BLaER1 treated with 17β-estradiol and CSF1 and Interleukin-3, amounts not matched to agents 10 nM and 100 nM (cell line): ENCODE data around the gene SENP7.
A peak's percentile ranks its signal among the peaks of the same experiment; 100 is the strongest.

Experiments
- H3K27ac ChIP-seq, 11 experiments: shearing (Covaris generic); formaldehyde crosslinking; 2 replicates each; pipeline ENCODE4 v1.8.1; 2022
- H3K27me3 ChIP-seq, 11 experiments: shearing (Covaris generic); formaldehyde crosslinking; 2 replicates each; pipeline ENCODE4 v1.8.1; 2022
- H3K36me3 ChIP-seq, 11 experiments: shearing (Covaris generic); formaldehyde crosslinking; 2 replicates each; pipeline ENCODE4 v1.8.1; 2022
- H3K4me1 ChIP-seq, 10 experiments: shearing (Covaris generic); formaldehyde crosslinking; 2 replicates each; pipeline ENCODE4 v1.8.1; 2022
- H3K4me2 ChIP-seq, 11 experiments: shearing (Covaris generic); formaldehyde crosslinking; 2 replicates each; pipeline ENCODE4 v1.8.1; 2022
- H3K4me3 ChIP-seq, 10 experiments: shearing (Covaris generic); formaldehyde crosslinking; 2 replicates each; pipeline ENCODE4 v1.8.1; 2022
- H3K9ac ChIP-seq, 11 experiments: shearing (Covaris generic); formaldehyde crosslinking; 2 replicates each; pipeline ENCODE4 v1.8.1; 2022
- H3K9me3 ChIP-seq, 11 experiments: shearing (Covaris generic); formaldehyde crosslinking; replicated peaks in 1 of 11; 2 replicates each; pipeline ENCODE4 v1.8.1; 2022
- H4K20me1 ChIP-seq, 11 experiments: shearing (Covaris generic); formaldehyde crosslinking; 2 replicates each; pipeline ENCODE4 v1.8.1; 2022
- Cebpa-rat ChIP-seq, 11 experiments: shearing (Covaris generic); IDR thresholded peaks; 2 replicates each; pipeline ENCODE4 v1.8.1; 2022

The SENP7 gene

DNA sequence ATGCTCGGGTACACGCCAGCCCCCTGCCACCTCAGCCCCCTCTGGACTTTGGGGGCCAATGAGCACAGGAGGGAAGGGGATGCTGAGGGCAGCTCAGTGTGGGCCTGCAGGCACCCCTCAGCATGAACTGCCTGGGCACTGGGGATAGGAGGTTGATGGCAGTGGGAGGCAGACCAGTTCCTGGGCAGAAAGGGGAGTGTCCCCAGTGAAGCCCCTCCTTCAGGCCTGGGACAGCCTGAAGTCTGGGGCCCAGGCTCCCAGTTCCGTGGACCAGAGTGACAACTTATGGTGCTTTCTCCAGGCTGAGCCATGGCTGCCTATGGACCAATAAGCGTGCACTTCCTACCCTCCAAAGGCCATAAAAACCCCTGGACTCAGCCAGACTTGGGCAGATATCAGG lies 129.4 kb downstream of the SENP7 start:
- Histone ChIP-seq H3K36me3 (peaks cover 8 to 31% (median 17%) of the 10 kb centered on the region in 11 experiments; a peak in 21 of 22 replicates), H3K27ac (no peak overlapping the region), H3K9ac (no peak overlapping the region), H4K20me1 (peaks cover 0 to 32% (median 8%) of the 10 kb centered on the region in 11 experiments; a peak in 12 of 22 replicates), H3K9me3 (peaks cover 6 to 25% (median 21%) of the 10 kb centered on the region in 11 experiments; a peak in 21 of 22 replicates), H3K4me2 (no peak overlapping the region), H3K4me3 (no peak overlapping the region), H3K4me1 (peaks cover 21 to 32% (median 26%) of the 10 kb centered on the region in 10 experiments), H3K27me3 (no peaks in the 10 kb centered on the region)
- TF ChIP-seq Cebpa-rat (IDR thresholded peaks at IDR 0.05) = no peak

DNA sequence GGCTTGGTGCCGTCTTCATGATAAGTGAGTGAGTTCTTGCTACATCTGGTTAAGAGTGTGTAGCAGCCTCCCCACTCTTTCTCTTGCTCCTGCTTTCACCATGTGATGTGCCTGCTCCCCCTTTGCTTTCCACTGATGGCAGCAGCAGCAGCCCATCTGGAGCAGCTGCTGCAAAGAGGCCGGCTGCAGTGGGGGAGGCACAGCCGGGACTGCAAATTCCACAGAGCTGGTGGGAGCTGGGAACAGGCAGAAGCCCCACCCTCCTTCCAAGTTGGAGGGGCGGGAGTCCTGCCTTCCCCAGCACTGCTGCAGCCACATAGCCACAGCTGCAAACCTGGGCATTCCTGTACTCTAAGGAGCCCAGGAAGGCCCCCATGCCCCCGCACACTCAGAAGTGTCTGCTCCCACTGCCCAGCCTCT lies 129.8 kb downstream of the SENP7 start:
- H4K20me1 ChIP-seq = peaks cover 0 to 32% (median 8%) of the 10 kb centered on the region in 11 experiments; a peak in 12 of 22 replicates
- H3K36me3 ChIP-seq = peaks cover 7 to 29% (median 16%) of the 10 kb centered on the region in 11 experiments
- H3K27me3 ChIP-seq = no peaks in the 10 kb centered on the region
- no peak overlapping the region for H3K4me2 ChIP-seq
- TF ChIP-seq Cebpa-rat (IDR thresholded peaks at IDR 0.05) = no peak
- H3K27ac ChIP-seq = no peak overlapping the region
- peaks cover 8 to 23% (median 16%) of the 10 kb centered on the region in 11 experiments; a peak in 20 of 22 replicates for H3K9me3 ChIP-seq
- H3K4me3 ChIP-seq = no peak overlapping the region
- peaks cover 21 to 32% (median 26%) of the 10 kb centered on the region in 10 experiments for H3K4me1 ChIP-seq
- H3K9ac ChIP-seq = no peak overlapping the region

DNA sequence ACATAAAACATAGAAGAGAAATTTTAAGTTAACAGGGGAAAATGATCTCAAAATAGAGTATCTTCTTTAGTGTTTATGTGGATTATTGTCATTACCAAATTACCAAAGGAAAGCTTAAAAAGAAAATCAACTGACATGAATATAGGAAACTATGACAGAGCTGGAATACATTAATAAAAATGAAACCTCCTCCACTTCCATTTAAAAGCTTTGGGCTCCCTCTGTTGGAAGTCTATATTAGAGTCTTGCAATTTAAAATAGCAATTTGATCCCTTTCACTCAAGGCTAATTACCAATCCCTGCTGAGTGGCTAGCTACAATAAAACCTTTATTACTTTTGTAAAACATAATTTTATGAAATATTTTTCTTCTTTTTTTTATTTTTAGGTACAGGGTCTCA lies 131.2 kb downstream of the SENP7 start:
- Histone ChIP-seq H3K27me3 (no peaks in the 10 kb centered on the region), H3K4me3 (no peak overlapping the region), H3K9ac (no peak overlapping the region), H3K36me3 (peaks cover 0 to 21% (median 8%) of the 10 kb centered on the region in 11 experiments; a peak in 15 of 22 replicates), H3K4me2 (no peak overlapping the region), H3K4me1 (peaks cover 15 to 30% (median 21%) of the 10 kb centered on the region in 10 experiments), H3K27ac (no peak overlapping the region), H3K9me3 (peaks cover 4 to 11% (median 8%) of the 10 kb centered on the region in 11 experiments; a peak in 15 of 22 replicates), H4K20me1 (peaks cover 0 to 26% (median 8%) of the 10 kb centered on the region in 11 experiments; a peak in 12 of 22 replicates)
- TF ChIP-seq Cebpa-rat (IDR thresholded peaks at IDR 0.05) = no peak

DNA sequence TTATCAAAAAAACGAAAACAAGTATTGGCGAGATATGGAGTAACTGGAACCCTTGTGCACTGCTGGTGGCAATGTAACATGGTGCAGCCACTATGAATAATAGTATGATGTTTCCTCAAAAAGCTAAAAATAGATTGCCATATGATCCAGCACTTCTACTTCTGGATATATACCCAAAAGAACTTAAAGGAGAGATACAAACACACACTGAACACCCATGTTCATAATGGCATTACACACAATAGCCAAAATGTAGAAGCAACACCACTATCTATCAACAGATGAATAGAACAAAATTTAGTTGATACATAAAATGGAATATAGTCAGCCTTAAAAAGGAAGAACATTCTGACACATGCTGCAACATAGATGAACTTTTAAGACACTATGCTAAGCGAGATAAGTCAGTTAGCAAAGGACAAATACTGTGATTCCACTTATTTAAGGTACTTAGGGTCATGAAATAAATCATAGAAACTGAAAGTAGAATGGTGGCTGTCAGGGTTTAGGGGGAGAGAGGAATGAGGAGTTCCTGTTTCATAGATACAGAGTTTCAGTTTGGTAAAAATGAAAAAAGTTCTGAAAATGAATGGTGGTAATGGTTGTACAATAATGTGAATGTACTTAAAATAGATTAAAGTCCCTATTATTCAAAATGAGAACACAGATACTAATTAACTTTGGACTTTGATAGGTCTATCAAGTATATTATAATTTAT lies 133.2 kb downstream of the SENP7 start:
- Histone ChIP-seq H3K27ac (peak overlapping the region in 4 of 11 experiments; percentile 14 to 66 (median 43); a peak in 6 of 22 replicates), H3K36me3 (peaks cover 0 to 21% (median 8%) of the 10 kb centered on the region in 11 experiments; a peak in 15 of 22 replicates), H3K4me1 (peaks cover 6 to 28% (median 12%) of the 10 kb centered on the region in 10 experiments; a peak in 18 of 20 replicates), H3K9ac (peak overlapping the region in 2 of 11 experiments; percentile 13 to 34; a peak in 2 of 22 replicates), H3K9me3 (peaks cover 4 to 11% (median 8%) of the 10 kb centered on the region in 11 experiments; a peak in 15 of 22 replicates), H3K4me3 (peak overlapping the region in 3 of 10 experiments; percentile 13 to 45 (median 44); a peak in 5 of 20 replicates), H3K27me3 (no peaks in the 10 kb centered on the region), H3K4me2 (peak overlapping the region; percentile 12 to 80 (median 54); a peak in 19 of 22 replicates), H4K20me1 (peaks cover 0 to 10% (median 7%) of the 10 kb centered on the region in 11 experiments; a peak in 8 of 22 replicates)
- TF ChIP-seq Cebpa-rat (IDR thresholded peaks at IDR 0.05) = no peak

DNA sequence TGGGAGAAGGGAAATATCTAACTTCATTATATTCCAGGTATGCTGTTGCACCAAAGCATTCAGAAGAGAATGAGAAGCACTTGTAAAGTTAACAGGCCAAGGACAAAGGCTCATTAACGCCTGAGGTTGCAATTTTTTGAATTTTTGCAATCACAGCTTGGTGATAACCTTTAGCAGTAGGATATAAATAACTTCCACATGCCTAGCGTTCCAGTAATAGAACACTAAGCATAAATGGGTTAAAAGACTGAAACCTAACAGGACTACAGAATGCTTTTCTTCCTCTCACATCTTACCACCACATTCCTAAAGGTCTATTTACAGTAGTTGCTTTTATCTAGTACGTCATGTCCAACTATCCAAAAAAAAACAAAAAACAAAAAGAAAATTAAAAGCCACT lies 135.2 kb downstream of the SENP7 start:
- Histone ChIP-seq H3K4me3 (no peak overlapping the region), H3K27ac (no peak overlapping the region), H3K4me2 (0 out of 22 replicates have a peak overlapping the region, but pooled peaks of 1 of the 11 experiments have one; percentile 0), H3K9ac (no peak overlapping the region), H3K4me1 (peaks cover 6 to 28% (median 12%) of the 10 kb centered on the region in 10 experiments; a peak in 18 of 20 replicates), H3K9me3 (peaks cover 4 to 11% (median 7%) of the 10 kb centered on the region in 11 experiments; a peak in 14 of 22 replicates), H3K27me3 (no peaks in the 10 kb centered on the region), H4K20me1 (no peaks in the 10 kb centered on the region; a peak in 1 of 22 replicates), H3K36me3 (peaks cover 0 to 7% (median 0%) of the 10 kb centered on the region in 11 experiments; a peak in 5 of 22 replicates)
- TF ChIP-seq Cebpa-rat (IDR thresholded peaks at IDR 0.05) = no peak

DNA sequence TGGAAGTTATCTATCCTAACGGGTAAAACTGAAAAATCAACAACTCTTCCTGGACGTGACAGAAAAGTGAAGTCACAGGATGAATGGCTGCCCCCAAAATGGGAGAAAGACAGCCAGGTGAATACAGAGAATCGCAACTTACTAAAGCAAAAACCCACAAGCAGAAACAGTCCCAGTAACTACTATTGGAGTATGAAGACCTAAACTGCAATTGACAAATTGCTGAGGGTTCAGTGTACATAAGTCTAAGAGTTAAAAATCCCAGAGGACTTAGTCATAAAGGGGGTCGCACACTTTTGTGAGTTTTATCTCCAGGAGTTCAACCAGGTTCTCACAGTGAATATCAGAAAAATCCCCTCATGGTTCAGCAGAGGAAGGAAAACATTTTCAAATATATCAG lies 135.8 kb downstream of the SENP7 start:
- no peak for TF ChIP-seq Cebpa-rat (IDR thresholded peaks at IDR 0.05)
- Histone ChIP-seq H4K20me1 (no peaks in the 10 kb centered on the region; a peak in 1 of 22 replicates), H3K27ac (no peak overlapping the region), H3K27me3 (no peaks in the 10 kb centered on the region), H3K4me2 (0 out of 22 replicates have a peak overlapping the region, but pooled peaks of 1 of the 11 experiments have one; percentile 0), H3K36me3 (peaks cover 0 to 7% (median 0%) of the 10 kb centered on the region in 11 experiments; a peak in 5 of 22 replicates), H3K9me3 (peaks cover 4 to 11% (median 7%) of the 10 kb centered on the region in 11 experiments; a peak in 14 of 22 replicates), H3K4me1 (peaks cover 6 to 28% (median 12%) of the 10 kb centered on the region in 10 experiments; a peak in 18 of 20 replicates), H3K9ac (no peak overlapping the region), H3K4me3 (no peak overlapping the region)

DNA sequence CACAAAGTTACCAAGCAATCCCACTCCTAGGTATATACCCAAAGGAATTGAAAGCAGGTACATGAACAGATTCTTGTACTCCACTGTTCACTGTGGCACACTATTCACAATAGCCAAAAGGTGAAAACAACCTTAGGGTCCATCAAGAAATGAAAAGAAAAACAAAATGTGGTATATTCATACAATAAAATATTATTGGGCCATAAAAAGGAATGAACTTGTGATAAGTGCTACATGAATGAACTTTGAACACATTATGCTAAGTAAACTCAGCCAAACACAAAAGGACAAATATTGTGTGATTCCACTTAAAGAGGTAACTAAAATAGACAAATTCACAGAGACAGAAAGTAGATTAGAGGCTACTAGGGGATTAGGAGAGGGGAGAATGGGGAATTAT lies 137.4 kb downstream of the SENP7 start:
- Histone ChIP-seq H3K9ac (no peak overlapping the region), H3K4me3 (no peak overlapping the region), H4K20me1 (no peaks in the 10 kb centered on the region; a peak in 1 of 22 replicates), H3K4me2 (no peak overlapping the region), H3K27ac (no peak overlapping the region), H3K9me3 (peaks cover 4 to 11% (median 7%) of the 10 kb centered on the region in 11 experiments; a peak in 14 of 22 replicates), H3K36me3 (peaks cover 4 to 17% (median 11%) of the 10 kb centered on the region in 11 experiments; a peak in 19 of 22 replicates), H3K27me3 (no peaks in the 10 kb centered on the region), H3K4me1 (peaks cover 6 to 24% (median 12%) of the 10 kb centered on the region in 10 experiments; a peak in 18 of 20 replicates)
- no peak for TF ChIP-seq Cebpa-rat (IDR thresholded peaks at IDR 0.05)

DNA sequence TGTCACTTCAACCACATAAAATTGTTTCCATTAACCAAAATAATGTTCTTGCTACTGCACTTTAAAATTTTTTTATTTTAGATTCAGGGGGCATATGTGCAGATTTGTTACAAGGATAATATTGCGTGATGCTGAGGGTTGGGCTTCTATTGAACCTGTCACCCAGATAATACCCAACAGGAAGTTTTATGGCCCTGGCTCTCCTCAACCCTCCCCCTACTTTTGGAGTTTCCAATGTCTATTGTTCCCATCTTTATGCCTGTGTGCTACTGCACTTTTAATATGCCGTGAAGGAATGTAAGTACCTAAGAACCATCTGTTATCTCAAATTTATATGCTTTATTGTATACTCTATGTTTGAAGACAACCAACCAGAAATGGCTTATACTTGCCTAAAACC lies 150.6 kb downstream of the SENP7 start:
- H3K4me3 ChIP-seq = no peak overlapping the region
- no peak for TF ChIP-seq Cebpa-rat (IDR thresholded peaks at IDR 0.05)
- H3K27ac ChIP-seq = no peak overlapping the region
- H3K9ac ChIP-seq = no peak overlapping the region
- no peaks in the 10 kb centered on the region for H3K4me1 ChIP-seq
- no peaks in the 10 kb centered on the region for H3K27me3 ChIP-seq
- H4K20me1 ChIP-seq = no peaks in the 10 kb centered on the region
- peaks cover 11 to 21% (median 17%) of the 10 kb centered on the region in 11 experiments for H3K9me3 ChIP-seq
- H3K4me2 ChIP-seq = no peak overlapping the region
- peaks cover 30 to 88% (median 63%) of the 10 kb centered on the region in 11 experiments for H3K36me3 ChIP-seq
